Mucosa of descending colon (tissue), 3 donors: ENCODE measurements around the gene ARHGAP26. TPM values are rescaled to one million over a fixed set of nuclear protein-coding genes. Genes with fewer than 3 reads are reported as not detected.

Source experiments
- ATAC-seq: fragments of 200-7000 bp; cut with Tn5 transposase; one replicate; pipeline ENCODE4 v1.9.1; 2020; ENCODE audit warnings: mild to moderate bottlenecking, moderate library complexity
- DNase-seq, 3 donors: peaks; one replicate each; pipeline ENCODE4 v3.0.0-alpha.2; 2020
- H3K36me3 ChIP-seq: fragments of 200-600 bp; one replicate; pipeline ENCODE4 v1.8.0; 2021; ENCODE audit warnings: low read depth, mild to moderate bottlenecking
- H3K4me1 ChIP-seq: fragments of 200-600 bp; one replicate; pipeline ENCODE4 v1.8.0; 2021; ENCODE audit warnings: low read depth, mild to moderate bottlenecking
- H3K4me3 ChIP-seq: fragments of 200-600 bp; one replicate; pipeline ENCODE4 v1.8.0; 2021; ENCODE audit warnings: mild to moderate bottlenecking
- H3K9me3 ChIP-seq: fragments of 200-600 bp; one replicate; pipeline ENCODE4 v1.8.0; 2021; ENCODE audit warnings: mild to moderate bottlenecking
- CTCF ChIP-seq: fragments of 200-600 bp; IDR thresholded peaks from one replicate; pipeline ENCODE4 v1.8.0; 2022; ENCODE audit warnings: antibody characterized with exemption, mild to moderate bottlenecking
- intact Hi-C, 2 donors: fragments of 100-400 bp; cut with DNase I in 1 of 2; cut with micrococcal nuclease in 1 of 2; formaldehyde crosslinking; loops; one replicate each; pipeline versions ENCODE4 v1.11.0 to v1.11.1; 2022; cut with DNase I, micrococcal nuclease
- total RNA-seq, 3 donors: library from RNA; stranded (reverse); fragmentation: NEBNext Ultra II Directional in 2 of 3; extraction: Animal tissue kit (Norgen Biotek cat#: 25700) in 2 of 3; gene quantifications; one replicate each; pipeline versions ENCODE4 v1.2.1 to v1.2.4, GENCODE V29; 2021 to 2023
- donor health status: DM: no; HTN: no; CAD: no; lungs with moderate emphysema.
- donor health status: DM: no; HTN: no; CAD: no.
- donor health status: DM: no; HTN: yes; CAD: no.

Gene ARHGAP26
- total RNA-seq, 3 donors from 2014 or later: 52.9 to 96.0 (median 67.8) TPM

DNA sequence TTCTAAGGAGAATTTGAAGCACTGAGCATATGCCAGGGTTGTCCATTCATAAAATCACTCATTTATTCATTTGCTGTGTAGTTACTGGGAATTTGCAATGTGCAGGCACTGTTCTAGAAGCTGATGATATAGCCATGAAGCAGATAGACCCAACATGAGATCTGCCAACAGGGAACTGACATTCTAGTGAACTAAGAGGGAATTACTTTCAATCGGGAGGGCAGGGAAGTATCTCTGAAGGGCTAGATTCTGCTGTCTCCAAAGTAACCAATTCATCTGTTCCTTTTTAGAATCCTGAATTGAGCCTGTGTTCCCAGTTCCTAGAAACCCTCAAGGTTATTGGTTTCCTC is 11.4 kb upstream of the ARHGAP26 start:
- ATAC-seq: no peak
- H3K4me3 ChIP-seq: no peak overlapping the region
- intact Hi-C loops: loop anchor here in 1 of 2 donors (10.0 kb wide), 1 partner anchor 126 kb away; no protein-coding TSS in a partner anchor
- no peaks in the 10 kb centered on the region for H3K9me3 ChIP-seq
- TF ChIP-seq CTCF: no peak
- no peak for DNase-seq
- no peaks in the 10 kb centered on the region for H3K36me3 ChIP-seq
- no peaks in the 10 kb centered on the region for H3K4me1 ChIP-seq

- DNase-seq (no peak), ATAC-seq (no peak)
- no peaks in the 10 kb centered on the region for H3K9me3 ChIP-seq
- intact Hi-C loops: no loop called here
- no peak for TF ChIP-seq CTCF
- no peaks in the 10 kb centered on the region for H3K4me1 ChIP-seq
- H3K36me3 ChIP-seq: no peaks in the 10 kb centered on the region
- H3K4me3 ChIP-seq: no peak overlapping the region
Measured at GRCh38 chr5:142763701-142764100, 6.5 kb upstream of the ARHGAP26 start.

DNA sequence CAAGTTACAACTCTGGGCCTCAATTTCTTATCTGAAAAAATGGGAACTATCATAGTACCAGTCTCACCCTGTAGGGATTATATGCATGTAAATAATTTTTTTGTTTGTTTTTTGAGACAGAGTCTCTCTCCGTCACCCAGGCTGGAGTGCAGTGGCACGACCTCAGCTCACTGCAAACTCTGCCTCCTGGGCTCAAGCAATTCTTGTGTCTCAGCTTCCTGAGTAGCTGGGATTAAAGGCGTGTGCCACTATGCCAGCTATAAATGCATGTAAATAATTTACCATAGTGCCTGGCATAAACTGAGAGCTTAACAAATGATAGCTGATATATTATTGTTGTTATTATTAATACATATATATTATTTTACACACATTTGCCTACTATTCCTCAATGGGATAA is 3.0 kb upstream of the ARHGAP26 start:
- Histone ChIP-seq H3K4me3 (no peak overlapping the region), H3K4me1 (peaks cover 15% of the 10 kb centered on the region), H3K9me3 (no peaks in the 10 kb centered on the region), H3K36me3 (no peaks in the 10 kb centered on the region)
- peak in 2 of 3 donors; percentile 43 to 60 for DNase-seq
- no peak for ATAC-seq
- intact Hi-C loops: no loop called here
- no peak for TF ChIP-seq CTCF

DNA sequence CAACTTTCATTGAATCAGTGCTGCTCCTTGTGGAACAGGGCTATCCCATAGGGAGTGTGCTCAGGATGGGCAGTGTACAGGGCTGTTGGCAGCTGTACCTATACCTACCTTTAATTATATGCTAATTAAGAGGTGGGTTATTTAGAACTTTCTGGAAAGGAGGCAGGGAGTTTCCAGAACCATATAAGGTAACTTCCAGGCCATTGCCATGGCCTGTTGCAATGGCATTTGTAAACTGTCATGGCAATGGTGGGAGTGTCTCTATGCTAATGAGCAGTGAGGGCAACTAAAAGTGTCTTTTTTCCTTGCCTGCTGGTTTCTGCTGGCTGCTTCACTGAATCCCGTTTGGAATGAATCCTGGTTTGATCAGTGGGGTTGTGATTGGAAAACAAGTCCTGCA is 2.3 kb upstream of the ARHGAP26 start:
- H3K9me3 ChIP-seq: no peaks in the 10 kb centered on the region
- H3K4me3 ChIP-seq: no peak overlapping the region
- no peaks in the 10 kb centered on the region for H3K36me3 ChIP-seq
- DNase-seq (no peak), ATAC-seq (peak; percentile 2)
- intact Hi-C loops: no loop called here
- H3K4me1 ChIP-seq: peaks cover 19% of the 10 kb centered on the region
- TF ChIP-seq CTCF: no peak

DNA sequence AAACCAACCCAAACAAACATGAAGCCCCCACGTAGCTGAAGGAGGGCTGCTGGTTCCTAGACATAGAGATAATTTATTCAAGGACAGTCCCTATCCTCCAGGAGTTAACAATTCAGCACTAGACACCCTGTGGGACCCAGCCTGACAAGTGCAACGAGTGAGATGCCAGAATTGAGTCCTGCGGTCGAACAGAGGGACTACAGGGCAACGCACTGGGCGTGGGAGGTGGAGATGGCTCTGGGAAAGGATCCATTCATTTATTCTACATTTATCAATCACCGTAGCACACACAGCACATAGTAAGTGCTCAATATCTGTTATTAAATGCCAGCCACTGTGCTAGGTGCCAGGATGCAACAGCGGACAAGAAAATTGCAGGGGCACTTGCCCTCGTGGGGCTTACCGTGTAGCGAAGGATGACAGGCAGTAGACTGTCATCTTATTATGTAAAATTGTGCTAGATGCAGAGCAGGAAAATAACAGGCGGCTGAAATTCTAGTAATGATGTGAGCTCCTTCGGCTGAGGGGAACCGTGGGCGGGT is 855 bp upstream of the ARHGAP26 start:
- peak in 2 of 3 donors; percentile 32 to 40 for DNase-seq
- Histone ChIP-seq H3K36me3 (no peaks in the 10 kb centered on the region), H3K9me3 (no peaks in the 10 kb centered on the region), H3K4me1 (peaks cover 19% of the 10 kb centered on the region), H3K4me3 (peak overlapping the region; percentile 67)
- TF ChIP-seq CTCF: no peak
- ATAC-seq: no peak
- intact Hi-C loops: no loop called here
